GM21723 (cell line): ENCODE measurements around the gene NEU4.
A peak's percentile ranks its signal among the peaks of the same experiment; 100 is the strongest.

Experiments
- ATAC-seq: cut with Tn5 transposase; IDR thresholded peaks from one replicate; pipeline ENCODE4 v1.9.1; 2021; ENCODE audit warnings: mild to moderate bottlenecking, moderate library complexity; ENCODE audit not compliant: unreplicated experiment

The NEU4 gene

DNA sequence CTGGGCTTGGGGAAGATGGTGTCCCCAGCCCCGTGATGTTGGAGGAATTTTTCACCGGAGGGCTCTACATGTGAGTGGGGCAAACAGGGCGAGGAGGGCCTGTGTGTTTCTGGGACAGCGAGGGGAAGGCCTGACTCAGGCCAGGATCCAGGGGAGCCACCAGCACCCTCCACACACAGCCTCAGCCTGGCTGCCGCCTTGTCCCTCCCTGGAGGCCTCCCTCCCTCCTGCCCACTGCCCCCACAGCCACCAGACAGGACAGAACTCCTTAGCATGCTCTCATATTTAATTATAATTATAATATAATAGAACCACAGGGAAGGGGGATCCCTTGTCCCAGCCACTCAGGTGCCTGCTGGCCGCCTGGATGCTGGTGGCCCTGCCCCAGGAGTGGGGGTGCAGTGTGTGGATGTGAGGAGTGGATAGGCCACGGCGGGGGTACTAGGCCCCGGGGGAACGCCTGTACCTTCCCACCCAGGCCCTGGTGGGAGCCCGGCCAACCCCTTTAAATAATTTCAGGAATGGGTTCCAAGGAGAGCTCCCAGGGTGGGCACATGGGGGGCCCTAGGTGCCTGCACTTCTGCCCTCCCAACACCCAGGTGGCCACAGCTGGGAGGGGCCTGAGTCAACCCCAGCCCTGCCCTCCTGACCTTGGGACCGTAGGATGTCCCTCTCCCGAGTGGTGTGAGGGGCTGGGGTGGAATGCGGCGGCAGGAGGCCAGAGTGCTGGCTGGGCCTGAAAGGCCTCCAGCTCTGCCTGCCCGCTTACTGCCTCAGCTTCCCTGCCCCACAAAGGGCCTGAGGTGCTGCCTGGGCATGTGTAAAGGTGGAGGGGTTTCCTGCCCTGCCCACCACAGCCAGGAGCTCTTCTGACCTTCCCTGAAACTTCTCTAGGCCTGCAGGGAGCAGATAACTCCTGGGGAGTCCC is 40.9 kb downstream of the NEU4 start:
- no peak for ATAC-seq

- no peak for ATAC-seq
Measured at GRCh38 chr2:241850544-241851324, 41.7 kb downstream of the NEU4 start.

- no peak for ATAC-seq
Measured at GRCh38 chr2:241851325-241852115, 42.5 kb downstream of the NEU4 start.

DNA sequence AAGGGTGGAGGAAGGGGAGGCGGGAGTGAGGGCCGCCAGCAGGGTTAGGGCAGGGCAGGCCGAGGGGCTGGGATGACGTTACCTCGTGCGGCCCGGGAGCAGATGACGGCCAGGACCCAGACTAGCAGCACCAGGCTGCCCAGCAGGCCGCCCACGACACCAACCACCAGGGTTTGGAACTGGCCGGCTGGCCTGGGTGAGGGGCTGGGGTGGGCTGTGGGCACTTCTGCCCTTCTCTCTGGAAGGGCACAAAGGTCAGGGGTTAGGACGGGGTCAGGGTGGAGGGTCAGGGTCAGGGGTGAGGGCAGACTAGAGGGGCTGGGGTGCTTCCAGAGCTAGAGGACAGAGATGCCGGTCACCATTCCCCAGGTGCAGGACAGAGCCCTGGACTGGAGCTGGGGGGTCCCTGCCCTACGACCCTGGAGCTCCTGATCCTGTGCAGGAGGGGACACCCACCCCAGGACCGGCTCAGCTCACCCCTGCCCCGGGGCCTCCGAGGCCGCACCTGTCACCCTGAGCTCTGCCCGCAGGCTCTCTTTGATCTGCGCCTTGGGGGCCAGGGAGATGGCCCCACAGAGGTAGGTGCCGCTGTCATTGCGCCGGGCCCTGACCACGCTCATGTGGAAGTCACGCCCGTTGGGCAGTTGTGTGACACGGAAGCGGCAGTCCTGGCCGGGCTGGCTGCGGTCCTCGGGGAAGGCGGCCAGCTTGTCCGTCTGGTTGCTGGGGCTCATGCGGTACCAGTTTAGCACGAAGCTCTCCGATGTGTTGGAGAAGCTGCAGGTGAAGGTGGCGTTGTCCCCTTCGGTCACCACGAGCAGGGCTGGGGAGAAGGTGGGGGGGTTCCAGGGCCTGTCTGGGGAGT is 43.4 kb downstream of the NEU4 start:
- ATAC-seq, result no peak

- ATAC-seq, result no peak
Measured at GRCh38 chr2:241852981-241853631, 44.1 kb downstream of the NEU4 start.

DNA sequence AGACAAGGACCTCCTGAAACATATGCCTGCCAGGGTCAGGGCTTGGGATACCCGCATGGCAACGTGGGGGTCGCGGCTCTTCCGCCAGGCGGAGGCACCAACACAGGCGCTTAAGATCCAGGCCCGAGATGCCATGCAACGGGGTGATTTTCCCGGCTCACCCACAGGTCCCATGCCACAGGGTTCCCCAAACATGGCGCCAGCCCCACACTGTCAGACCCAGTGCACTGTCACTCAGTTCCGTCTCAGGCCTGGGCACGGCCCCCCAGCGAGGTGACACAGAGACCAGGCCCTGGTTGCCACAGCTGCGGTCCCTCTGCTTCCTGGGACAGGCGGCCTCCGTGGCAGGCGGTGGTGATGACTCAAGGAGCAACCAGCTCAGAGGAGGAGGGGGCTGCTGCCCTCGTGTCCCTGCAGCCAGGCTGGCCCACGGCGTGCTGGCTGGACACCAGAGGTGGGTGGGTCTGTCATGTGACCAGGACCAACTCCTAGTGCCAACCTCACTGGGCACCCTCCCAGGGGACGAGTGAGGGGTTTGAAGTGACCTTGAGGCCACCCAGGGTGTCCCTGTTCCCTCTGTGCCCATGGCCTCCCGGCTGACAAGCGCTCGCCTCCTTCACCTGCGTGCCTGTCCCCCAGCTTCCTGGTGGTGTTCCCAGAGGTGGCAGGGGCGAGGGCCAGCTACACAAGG is 44.8 kb downstream of the NEU4 start:
- ATAC-seq, result no peak

GRCh38 chr2:241854342-241855244 is 45.6 kb downstream of the NEU4 start:
- no peak for ATAC-seq

- ATAC-seq, result no peak
Measured at GRCh38 chr2:241855245-241855887, 46.4 kb downstream of the NEU4 start.

DNA sequence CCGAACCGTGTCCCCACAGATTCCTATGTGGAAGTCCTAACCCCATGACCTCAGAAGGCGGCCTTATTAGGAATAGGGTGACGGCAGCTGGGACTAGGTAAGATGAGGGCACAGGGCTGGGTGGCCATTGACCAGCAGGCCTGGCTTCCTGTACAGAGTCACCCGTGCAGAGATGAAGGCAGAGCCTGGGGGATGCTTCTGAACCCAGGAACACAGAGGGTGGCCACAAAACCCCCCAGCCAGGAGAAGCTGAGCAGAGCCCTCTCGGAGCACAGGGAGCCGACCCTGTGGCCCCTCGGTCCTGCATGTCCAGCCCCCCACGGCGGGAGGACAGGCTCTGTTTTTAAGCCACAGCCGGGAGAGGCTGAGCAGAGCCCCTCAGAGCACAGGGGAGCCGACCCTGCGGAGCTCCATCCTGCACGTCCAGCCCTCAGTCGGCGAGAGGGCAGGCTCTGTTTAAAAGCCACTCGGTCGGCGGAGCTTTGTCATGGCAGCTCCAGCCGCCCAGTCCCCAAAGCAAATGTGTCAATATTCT is 47.0 kb downstream of the NEU4 start:
- ATAC-seq, result no peak

GRCh38 chr2:241857041-241857541 is 48.1 kb downstream of the NEU4 start:
- no peak for ATAC-seq

GRCh38 chr2:241857572-241858121 is 48.7 kb downstream of the NEU4 start:
- ATAC-seq, result no peak

GRCh38 chr2:241858206-241859016 is 49.4 kb downstream of the NEU4 start, which contains the start of gene PDCD1:
Gene PDCD1 (minus strand): TSS chr2:241858894. CDS start chr2:241858838, 56 bp downstream.
- peak; percentile 45 for ATAC-seq

DNA sequence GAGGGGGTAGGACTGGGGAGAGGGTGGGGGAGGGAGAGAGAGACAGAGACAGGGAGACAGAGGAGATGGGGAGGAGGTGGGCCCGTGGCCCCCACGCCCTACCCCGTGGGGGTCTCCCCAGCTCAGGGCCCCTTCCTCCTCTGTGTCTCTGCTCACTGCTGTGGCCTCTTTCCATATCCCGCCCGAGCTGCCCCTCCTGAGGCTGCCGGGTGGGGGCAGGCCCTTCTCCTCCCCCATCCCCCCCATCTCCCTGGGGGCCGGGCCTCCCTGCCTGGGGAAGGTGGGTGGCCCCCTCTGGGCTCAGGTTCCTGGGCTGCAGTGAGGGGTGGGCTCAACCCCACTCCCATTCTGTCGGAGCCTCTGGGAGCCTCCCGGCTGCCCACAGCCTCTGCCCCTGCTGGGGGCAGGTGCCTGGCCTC is 50.0 kb downstream of the NEU4 start:
- peak; percentile 26 for ATAC-seq

DNA sequence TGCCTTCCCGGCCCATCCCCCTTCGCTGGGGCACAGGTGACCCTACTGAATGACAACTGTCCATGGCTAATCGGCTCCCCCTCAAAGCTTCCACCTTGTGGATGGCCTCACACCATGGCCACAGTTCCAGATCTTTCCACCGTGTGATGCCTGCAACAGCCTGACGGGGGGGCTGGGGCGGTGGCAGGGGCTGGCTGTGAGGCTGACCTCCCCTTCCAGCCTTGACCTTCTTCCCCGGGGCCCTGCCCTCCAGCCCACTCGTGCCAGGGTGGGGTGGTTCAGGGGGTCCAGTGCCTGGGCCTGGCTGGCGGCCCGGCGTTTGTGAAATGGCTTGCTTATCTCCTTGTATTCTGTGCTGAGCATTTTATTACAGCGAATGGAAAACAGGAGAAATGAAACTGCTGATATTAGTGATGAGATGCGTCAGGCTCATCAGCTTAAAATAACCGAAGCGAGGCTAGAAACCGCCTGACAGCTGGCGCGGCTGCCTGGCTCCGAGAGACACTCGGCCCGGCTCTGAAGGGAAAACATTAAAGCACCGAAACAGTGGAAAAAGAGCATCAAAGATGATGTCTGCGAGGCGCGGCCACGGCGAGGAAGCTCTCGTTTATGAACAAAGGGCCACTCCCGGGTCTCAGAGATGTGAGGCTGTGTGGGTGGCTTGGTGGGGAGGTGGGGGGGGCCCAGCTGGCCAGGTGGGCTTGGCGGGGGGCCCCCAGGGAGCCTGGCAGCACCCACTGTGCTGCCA is 50.6 kb downstream of the NEU4 start:
- peak; percentile 45 for ATAC-seq
